PC-9 (cell line): ENCODE data around the gene DNAL4.

Source experiments
- EZH2 ChIP-seq: fragments of 200-600 bp; sonication (generic); IDR thresholded peaks from 2 replicates; pipeline ENCODE4 v1.8.0; 2017; ENCODE audit warnings: antibody characterized with exemption, low read depth
- TF ChIP-seq, protein P1 (sequence below): fragments of 200-600 bp; sonication (generic); conservative IDR thresholded peaks from 2 replicates; pipeline ENCODE4 v1.6.1; 2017; ENCODE audit warnings: mixed run types, antibody characterized with exemption, mild to moderate bottlenecking, moderate library complexity

- TF ChIP-seq, protein P1, sequence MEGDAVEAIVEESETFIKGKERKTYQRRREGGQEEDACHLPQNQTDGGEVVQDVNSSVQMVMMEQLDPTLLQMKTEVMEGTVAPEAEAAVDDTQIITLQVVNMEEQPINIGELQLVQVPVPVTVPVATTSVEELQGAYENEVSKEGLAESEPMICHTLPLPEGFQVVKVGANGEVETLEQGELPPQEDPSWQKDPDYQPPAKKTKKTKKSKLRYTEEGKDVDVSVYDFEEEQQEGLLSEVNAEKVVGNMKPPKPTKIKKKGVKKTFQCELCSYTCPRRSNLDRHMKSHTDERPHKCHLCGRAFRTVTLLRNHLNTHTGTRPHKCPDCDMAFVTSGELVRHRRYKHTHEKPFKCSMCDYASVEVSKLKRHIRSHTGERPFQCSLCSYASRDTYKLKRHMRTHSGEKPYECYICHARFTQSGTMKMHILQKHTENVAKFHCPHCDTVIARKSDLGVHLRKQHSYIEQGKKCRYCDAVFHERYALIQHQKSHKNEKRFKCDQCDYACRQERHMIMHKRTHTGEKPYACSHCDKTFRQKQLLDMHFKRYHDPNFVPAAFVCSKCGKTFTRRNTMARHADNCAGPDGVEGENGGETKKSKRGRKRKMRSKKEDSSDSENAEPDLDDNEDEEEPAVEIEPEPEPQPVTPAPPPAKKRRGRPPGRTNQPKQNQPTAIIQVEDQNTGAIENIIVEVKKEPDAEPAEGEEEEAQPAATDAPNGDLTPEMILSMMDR = no peak
- TF ChIP-seq EZH2 = no peak
Observed at GRCh38 chr22:38768036-38768435, 25.9 kb downstream of the DNAL4 start.
